Right lobe of liver (tissue), 6 donors: ENCODE measurements around the gene LRP1. TPM values are rescaled to one million over a fixed set of nuclear protein-coding genes. Genes with fewer than 3 reads are reported as not detected.
A peak's percentile ranks its signal among the peaks of the same experiment; 100 is the strongest.

Experiments used
- ATAC-seq, 4 donors: fragments of 200-7000 bp; cut with Tn5 transposase; one replicate each; pipeline ENCODE4 v1.9.1; 2020; ENCODE audit warnings: mild to moderate bottlenecking in 4 of 4, moderate library complexity in 4 of 4
- DNase-seq, 3 donors: peaks; one replicate each; pipeline ENCODE4 v3.0.0-alpha.2; 2020
- H3K27ac ChIP-seq, 3 donors: fragments of 200-600 bp; one replicate each; pipeline ENCODE4 v1.8.0; 2022
- H3K27me3 ChIP-seq, 2 donors: fragments of 200-600 bp; one replicate each; pipeline ENCODE4 v1.8.0; 2022
- H3K36me3 ChIP-seq, 4 donors: fragments of 200-600 bp; sonication (generic) in 1 of 4; one replicate each; pipeline versions ENCODE4 v1.5.1 to v1.8.0; 2017 to 2022; ENCODE audit warnings: control low read depth in 1 of 4
- H3K4me1 ChIP-seq, 4 donors: fragments of 200-600 bp; sonication (generic) in 1 of 4; one replicate each; pipeline versions ENCODE4 v1.5.1 to v1.8.0; 2017 to 2022; ENCODE audit warnings: control low read depth in 1 of 4
- H3K4me3 ChIP-seq, 3 donors: fragments of 200-600 bp; one replicate each; pipeline ENCODE4 v1.8.0; 2022
- H3K9me3 ChIP-seq, 4 donors: fragments of 200-600 bp; sonication (generic) in 1 of 4; one replicate each; pipeline versions ENCODE4 v1.5.1 to v1.8.0; 2017 to 2022; ENCODE audit warnings: control low read depth in 1 of 4
- POLR2A ChIP-seq: fragments of 450-650 bp; IDR thresholded peaks from one replicate; pipeline ENCODE4 v1.6.1; 2017; ENCODE audit warnings: antibody characterized with exemption, mild to moderate bottlenecking
- WGBS: methylation state at CpG from one replicate; pipeline ENCODE4 v1.1.6; 2018; ENCODE audit warnings: low coverage, low lambda C conversion rate; ENCODE audit not compliant: insufficient coverage; ENCODE audit errors: missing lambda C conversion rate; 5-methylcytosine and 5-hydroxymethylcytosine counted together
- intact Hi-C, 2 donors: fragments of 100-400 bp; cut with DNase I; formaldehyde crosslinking; loops; one replicate each; pipeline versions ENCODE4 v1.11.2 to v1.14.1; 2022
- total RNA-seq, 6 experiments: library from RNA; depleted of rRNA in 2 of 6; stranded (reverse); fragments of >200 nt in 2 of 6; fragmentation: NEBNext Ultra II Directional in 3 of 6; extraction: Animal tissue kit (Norgen Biotek cat#: 25700) in 3 of 6; gene quantifications; one replicate each; pipeline versions ENCODE4 v1.1.0 to v1.2.4, GENCODE V29; 2016 to 2023
- TF ChIP-seq, protein P1 (sequence below), 4 donors: fragments of 200-600 bp in 3 of 4; fragments of 450-650 bp in 1 of 4; IDR thresholded peaks; one replicate each; pipeline versions ENCODE4 v1.5.1 to v1.8.0; 2016 to 2022; ENCODE audit warnings: antibody characterized with exemption in 4 of 4, mild to moderate bottlenecking in 2 of 4
- donor health status: DM: no; HTN: yes; CAD: no.
- donor health status: DM: no; HTN: no; CAD: no.
- donor health status: DM: no; HTN: no; CAD: no.
- donor health status: DM: no; HTN: yes; CAD: no.
- donor health status: DM: no; HTN: yes; CAD: no.

Gene LRP1
- total RNA-seq, 6 experiments from 2014 or later, result 268 to 387 (median 301) TPM

DNA sequence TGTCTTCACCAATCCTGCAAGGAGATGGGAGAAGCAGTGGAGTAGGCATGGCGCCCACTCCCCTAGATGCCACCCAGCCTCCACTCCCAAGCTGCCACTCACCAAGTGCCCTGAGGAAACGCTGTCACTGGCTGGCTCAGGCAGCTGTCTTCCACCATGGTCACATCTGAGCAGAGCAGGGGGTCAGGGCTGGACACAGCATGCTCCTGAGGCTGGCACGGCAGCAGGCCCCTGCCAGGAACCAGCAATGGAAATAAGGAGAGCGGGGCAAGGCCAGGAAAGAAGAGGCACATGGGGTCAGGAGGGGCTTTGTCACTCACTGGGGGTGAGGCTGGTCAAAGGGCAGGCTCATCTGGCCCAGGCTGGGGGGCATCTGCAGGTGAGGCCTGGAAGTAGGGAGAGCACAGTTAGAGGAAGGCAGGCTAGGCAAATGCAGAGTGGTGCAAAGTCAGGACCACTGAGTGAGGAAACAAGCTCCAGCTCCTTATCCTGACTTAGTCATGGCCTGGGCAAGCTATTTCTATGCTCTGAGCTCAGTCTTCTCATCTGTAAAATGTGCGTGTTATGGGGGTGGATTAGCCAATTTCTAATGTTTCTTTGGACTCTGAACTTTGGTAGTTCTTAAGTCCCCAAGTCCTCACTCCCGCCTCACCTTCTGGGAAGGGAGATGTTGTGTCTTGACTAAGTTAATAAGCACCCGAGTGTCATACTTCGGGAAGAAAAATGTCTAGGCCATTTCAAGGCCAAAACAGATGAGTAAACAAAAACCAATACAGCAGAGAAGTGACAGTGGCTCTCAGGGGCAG is 31.3 kb upstream of the LRP1 start:
- Histone ChIP-seq H3K9me3 (no peaks in the 10 kb centered on the region), H3K27me3 (no peaks in the 10 kb centered on the region), H3K27ac (no peak overlapping the region), H3K4me1 (peaks cover 0 to 11% (median 3%) of the 10 kb centered on the region in 4 donors), H3K4me3 (no peak overlapping the region), H3K36me3 (peaks cover 0 to 80% (median 21%) of the 10 kb centered on the region in 4 donors)
- no peak for ATAC-seq
- WGBS, result 90% methylated on average over 4 of the region's 8 CpGs
- peak in 1 of 3 donors; percentile 43 for DNase-seq
- no peak for TF ChIP-seq POLR2A
- TF ChIP-seq, protein P1, sequence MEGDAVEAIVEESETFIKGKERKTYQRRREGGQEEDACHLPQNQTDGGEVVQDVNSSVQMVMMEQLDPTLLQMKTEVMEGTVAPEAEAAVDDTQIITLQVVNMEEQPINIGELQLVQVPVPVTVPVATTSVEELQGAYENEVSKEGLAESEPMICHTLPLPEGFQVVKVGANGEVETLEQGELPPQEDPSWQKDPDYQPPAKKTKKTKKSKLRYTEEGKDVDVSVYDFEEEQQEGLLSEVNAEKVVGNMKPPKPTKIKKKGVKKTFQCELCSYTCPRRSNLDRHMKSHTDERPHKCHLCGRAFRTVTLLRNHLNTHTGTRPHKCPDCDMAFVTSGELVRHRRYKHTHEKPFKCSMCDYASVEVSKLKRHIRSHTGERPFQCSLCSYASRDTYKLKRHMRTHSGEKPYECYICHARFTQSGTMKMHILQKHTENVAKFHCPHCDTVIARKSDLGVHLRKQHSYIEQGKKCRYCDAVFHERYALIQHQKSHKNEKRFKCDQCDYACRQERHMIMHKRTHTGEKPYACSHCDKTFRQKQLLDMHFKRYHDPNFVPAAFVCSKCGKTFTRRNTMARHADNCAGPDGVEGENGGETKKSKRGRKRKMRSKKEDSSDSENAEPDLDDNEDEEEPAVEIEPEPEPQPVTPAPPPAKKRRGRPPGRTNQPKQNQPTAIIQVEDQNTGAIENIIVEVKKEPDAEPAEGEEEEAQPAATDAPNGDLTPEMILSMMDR (IDR thresholded peaks at IDR 0.05), result no peak
- intact Hi-C loops, result no loop called here

DNA sequence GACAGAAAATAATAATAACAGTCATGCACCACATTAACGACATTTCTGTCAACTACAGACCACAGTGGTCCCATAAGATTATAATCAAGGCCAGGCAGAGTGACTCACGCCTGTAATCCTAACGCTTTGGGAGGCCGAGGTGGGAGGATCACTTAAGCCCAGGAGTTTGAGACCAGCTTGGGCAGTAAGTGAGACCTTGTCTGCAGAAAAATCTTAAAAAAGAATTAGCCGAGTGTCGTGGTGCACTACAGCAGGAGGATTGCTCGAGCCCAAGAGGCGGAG is 30.8 kb upstream of the LRP1 start:
- TF ChIP-seq POLR2A, result no peak
- TF ChIP-seq, protein P1 (IDR thresholded peaks at IDR 0.05), result no peak
- Histone ChIP-seq H3K9me3 (no peaks in the 10 kb centered on the region), H3K4me3 (no peak overlapping the region), H3K27me3 (no peaks in the 10 kb centered on the region), H3K36me3 (peaks cover 0 to 74% (median 19%) of the 10 kb centered on the region in 4 donors), H3K27ac (no peak overlapping the region), H3K4me1 (peaks cover 0 to 17% (median 6%) of the 10 kb centered on the region in 4 donors)
- ATAC-seq, result no peak
- no peak for DNase-seq
- WGBS, result 90% methylated on average over 7 of the region's 8 CpGs
- intact Hi-C loops, result no loop called here

DNA sequence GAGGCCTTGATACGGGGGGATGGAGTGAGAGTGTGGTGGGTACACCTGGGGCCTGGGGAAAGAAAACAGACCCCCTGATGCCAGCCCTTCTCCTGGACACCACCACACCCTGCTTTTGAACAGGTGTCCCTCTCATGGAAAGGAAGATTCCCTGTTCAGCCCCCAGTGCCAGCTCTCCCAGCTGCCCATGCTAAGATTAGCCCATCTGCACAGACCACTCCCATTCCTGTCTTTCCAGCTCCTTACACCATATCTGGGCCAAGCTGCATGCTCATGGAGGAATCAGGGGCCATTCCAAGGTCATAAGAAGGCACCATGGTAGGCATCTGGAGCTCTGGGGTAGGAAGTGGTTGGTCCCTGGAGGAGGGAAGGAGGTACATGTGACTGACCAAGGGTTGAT is 29.7 kb upstream of the LRP1 start:
- DNase-seq, result no peak
- Histone ChIP-seq H3K36me3 (peaks cover 0 to 66% (median 17%) of the 10 kb centered on the region in 4 donors), H3K9me3 (no peaks in the 10 kb centered on the region), H3K4me1 (peaks cover 0 to 27% (median 12%) of the 10 kb centered on the region in 4 donors), H3K4me3 (no peak overlapping the region), H3K27me3 (no peaks in the 10 kb centered on the region), H3K27ac (no peak overlapping the region)
- ATAC-seq, result no peak
- intact Hi-C loops, result no loop called here
- WGBS, result 60% methylated on average over 1 of the region's 1 CpG
- TF ChIP-seq POLR2A, result no peak
- TF ChIP-seq, protein P1 (IDR thresholded peaks at IDR 0.05), result no peak

DNA sequence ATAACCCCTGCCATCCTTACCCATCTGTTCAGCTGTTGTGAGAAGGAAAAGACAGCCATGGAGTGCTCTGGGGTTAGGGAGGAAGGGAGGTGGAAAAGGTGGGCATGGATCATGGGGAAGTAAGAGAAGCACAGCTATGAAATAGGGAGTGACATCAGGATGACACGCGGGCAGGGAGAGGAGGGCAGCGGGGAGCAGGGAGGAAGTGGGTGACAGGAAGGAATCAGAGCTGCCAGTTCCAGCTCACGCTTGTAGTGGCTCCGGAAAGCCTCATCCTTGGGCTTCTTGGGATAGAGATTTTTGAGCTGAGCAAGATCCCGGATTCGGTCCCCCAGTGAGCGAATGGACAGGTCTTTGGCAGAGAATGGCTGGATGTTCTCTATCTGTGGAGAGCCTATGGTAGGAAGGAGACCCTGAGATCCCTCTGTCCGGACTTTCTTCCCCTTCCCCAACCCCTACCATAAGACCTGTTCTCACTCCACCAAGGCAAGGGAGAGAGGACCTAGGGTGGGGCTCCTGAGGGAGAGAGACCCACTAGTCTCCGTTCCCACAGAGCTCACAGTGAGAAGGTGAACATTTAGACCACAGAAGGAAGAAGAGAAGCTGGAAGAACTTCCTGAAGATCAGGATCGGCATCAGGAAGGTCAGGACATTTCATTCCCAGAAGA is 29.1 kb upstream of the LRP1 start:
- intact Hi-C loops, result no loop called here
- ATAC-seq (no peak), DNase-seq (no peak)
- 57% methylated on average over 7 of the region's 11 CpGs for WGBS
- Histone ChIP-seq H3K4me3 (no peak overlapping the region), H3K4me1 (peaks cover 0 to 29% (median 14%) of the 10 kb centered on the region in 4 donors), H3K36me3 (peaks cover 0 to 72% (median 18%) of the 10 kb centered on the region in 4 donors), H3K27ac (no peak overlapping the region), H3K27me3 (no peaks in the 10 kb centered on the region), H3K9me3 (no peaks in the 10 kb centered on the region)
- no peak for TF ChIP-seq POLR2A

DNA sequence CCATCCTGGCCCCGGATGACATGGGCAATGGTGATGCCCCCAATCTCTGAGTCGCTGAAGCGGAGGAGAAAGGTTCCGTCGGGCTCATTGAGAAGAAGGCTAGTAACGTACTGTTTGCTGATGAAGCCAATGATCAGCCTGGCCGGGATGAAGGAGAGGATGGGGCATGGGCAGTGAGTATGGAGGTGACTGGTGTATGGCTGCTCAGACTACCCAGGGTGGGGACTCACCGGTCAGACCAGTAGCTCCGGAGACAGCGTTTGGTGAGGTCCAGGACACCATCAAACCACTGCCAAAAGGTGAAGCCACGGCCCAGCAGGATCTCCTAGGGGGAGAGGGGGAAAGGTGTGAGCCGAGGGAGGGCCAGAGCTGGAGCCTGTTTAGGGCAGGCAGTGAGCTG is 28.5 kb upstream of the LRP1 start:
- Histone ChIP-seq H3K4me1 (peaks cover 0 to 29% (median 14%) of the 10 kb centered on the region in 4 donors), H3K9me3 (no peaks in the 10 kb centered on the region), H3K36me3 (peaks cover 0 to 72% (median 22%) of the 10 kb centered on the region in 4 donors), H3K4me3 (no peak overlapping the region), H3K27ac (peak overlapping the region in 1 of 3 donors; percentile 13), H3K27me3 (no peaks in the 10 kb centered on the region)
- intact Hi-C loops, result no loop called here
- WGBS, result 86% methylated on average over 9 of the region's 12 CpGs
- ATAC-seq (no peak), DNase-seq (no peak)
- no peak for TF ChIP-seq POLR2A
